Liver (tissue), 9 donors: Measurements from ENCODE around the gene PELO. TPM values are rescaled to one million over a fixed set of nuclear protein-coding genes. Genes with fewer than 3 reads are reported as not detected.

ENCODE experiments used
- DNase-seq: peaks from one replicate; pipeline ENCODE4 v3.0.0-alpha.2; 2017; ENCODE audit warnings: low spot score
- H3K27ac ChIP-seq, 2 donors: one replicate each; pipeline ENCODE4 v1.7.0; 2013; ENCODE audit warnings: inconsistent platforms in 2 of 2, low read length in 2 of 2, control low read depth in 1 of 2, low read depth in 1 of 2, mild to moderate bottlenecking in 1 of 2
- H3K27me3 ChIP-seq, 4 donors: one replicate each; pipeline versions ENCODE4 v1.6.1 to v1.7.0; 2013; ENCODE audit warnings: low read length in 3 of 4, inconsistent platforms in 1 of 4, mild to moderate bottlenecking in 1 of 4, moderate library complexity in 1 of 4; ENCODE audit not compliant: control insufficient read depth in 4 of 4, insufficient read depth in 4 of 4
- H3K36me3 ChIP-seq, 4 donors: one replicate each; pipeline versions ENCODE4 v1.6.1 to v1.7.0; 2013; ENCODE audit warnings: low read length in 3 of 4, mild to moderate bottlenecking in 3 of 4, low read depth in 1 of 4, moderate library complexity in 1 of 4; ENCODE audit not compliant: control insufficient read depth in 4 of 4, insufficient read depth in 3 of 4
- H3K4me1 ChIP-seq, 4 donors: one replicate each; pipeline versions ENCODE4 v1.6.1 to v1.7.0; 2013; ENCODE audit warnings: low read length in 3 of 4, mild to moderate bottlenecking in 3 of 4, moderate library complexity in 1 of 4; ENCODE audit not compliant: control insufficient read depth in 4 of 4, insufficient read depth in 4 of 4
- H3K4me3 ChIP-seq, 3 donors: one replicate each; pipeline versions ENCODE4 v1.6.1 to v1.7.0; 2013; ENCODE audit warnings: low read length in 3 of 3, control low read depth in 1 of 3, low read depth in 1 of 3, mild to moderate bottlenecking in 1 of 3
- H3K9ac ChIP-seq, 2 donors: one replicate each; pipeline ENCODE4 v1.7.0; 2013; ENCODE audit warnings: low read length in 2 of 2, mild to moderate bottlenecking in 2 of 2, moderate library complexity in 2 of 2, control low read depth in 1 of 2, low read depth in 1 of 2
- H3K9me3 ChIP-seq, 4 donors: one replicate each; pipeline versions ENCODE4 v1.6.1 to v1.7.0; 2013; ENCODE audit warnings: low read length in 3 of 4; ENCODE audit not compliant: control insufficient read depth in 4 of 4
- ATF3 ChIP-seq: IDR thresholded peaks from 2 replicates; pipeline ENCODE4 v1.6.1; 2016; ENCODE audit warnings: antibody characterized with exemption
- CTCF ChIP-seq: fragments of 150-350 bp; IDR thresholded peaks from 2 replicates; pipeline ENCODE4 v1.5.1; 2017; ENCODE audit warnings: improper control_type of control experiment, low read depth, low read length; ENCODE audit not compliant: missing input control
- EGR1 ChIP-seq, 2 donors: IDR thresholded peaks; 2 replicates each; pipeline ENCODE4 v1.6.1; 2016 to 2018; ENCODE audit warnings: antibody characterized with exemption in 2 of 2, low read depth in 2 of 2
- FOXA2 ChIP-seq: IDR thresholded peaks from 2 replicates; pipeline ENCODE4 v1.6.1; 2016; ENCODE audit warnings: antibody characterized with exemption
- HNF4A ChIP-seq, 2 donors: conservative IDR thresholded peaks; 2 replicates each; pipeline ENCODE4 v1.6.1; 2016; ENCODE audit warnings: antibody characterized with exemption in 2 of 2, mild to moderate bottlenecking in 2 of 2
- HNF4G ChIP-seq: IDR thresholded peaks from 2 replicates; pipeline ENCODE4 v1.6.1; 2016; ENCODE audit warnings: antibody characterized with exemption
- MAX ChIP-seq: IDR thresholded peaks from 2 replicates; pipeline ENCODE4 v1.6.1; 2016; ENCODE audit warnings: antibody characterized with exemption
- NR2F2 ChIP-seq: IDR thresholded peaks from 2 replicates; pipeline ENCODE4 v1.6.1; 2016; ENCODE audit warnings: antibody characterized with exemption
- RAD21 ChIP-seq, 2 donors: IDR thresholded peaks; 2 replicates each; pipeline ENCODE4 v1.6.1; 2016; ENCODE audit warnings: antibody characterized with exemption in 2 of 2, mild to moderate bottlenecking in 2 of 2
- REST ChIP-seq: IDR thresholded peaks from 2 replicates; pipeline ENCODE4 v1.6.1; 2016; ENCODE audit warnings: antibody characterized with exemption, mild to moderate bottlenecking
- RXRA ChIP-seq, 2 donors: IDR thresholded peaks; 2 replicates each; pipeline ENCODE4 v1.6.1; 2017 to 2018; ENCODE audit warnings: antibody characterized with exemption in 2 of 2, mild to moderate bottlenecking in 1 of 2
- SP1 ChIP-seq: IDR thresholded peaks from 2 replicates; pipeline ENCODE4 v1.6.1; 2018; ENCODE audit warnings: antibody characterized with exemption, mild to moderate bottlenecking
- TAF1 ChIP-seq: conservative IDR thresholded peaks from 2 replicates; pipeline ENCODE4 v1.6.1; 2016; ENCODE audit warnings: antibody characterized with exemption, mild to moderate bottlenecking
- WGBS: extraction: QIAGEN DNeasy Blood & Tissue Kit; methylation state at CpG from one replicate; pipeline ENCODE4 v1.1.7; 2013; 5-methylcytosine and 5-hydroxymethylcytosine counted together
- polyA plus RNA-seq, 2 donors: library from polyadenylated mRNA; stranded (reverse) in 1 of 2; unstranded in 1 of 2; fragments of 200-250 nt in 1 of 2; fragments of >200 nt in 1 of 2; fragmentation: Nextera tagmentation in 1 of 2; extraction: Ambion mirVana in 1 of 2; gene quantifications; one replicate each; pipeline versions ENCODE4 v1.2.1 to v1.2.3, GENCODE V29; 2013 to 2015
- total RNA-seq, 2 donors: library from RNA; depleted of rRNA; stranded (reverse); fragments of >200 nt; gene quantifications; one replicate each; pipeline ENCODE4 v1.2.3, GENCODE V29; 2014
- donor health status: healthy.
- donor health status: healthy.
- donor health status: healthy.
- donor health status: healthy.
- donor health status: healthy.

Gene PELO
- total and polyA plus RNA-seq, 4 donors: 10.1 to 24.6 (median 16.5) TPM

- H3K27me3 ChIP-seq: no peaks in the 10 kb centered on the region
- peak overlapping the region; percentile 95 to 97 for H3K9ac ChIP-seq
- H3K36me3 ChIP-seq: peaks cover 0 to 6% (median 0%) of the 10 kb centered on the region in 4 donors
- H3K27ac ChIP-seq: peak overlapping the region; percentile 97 to 98
- 4% methylated on average over 7 of the region's 7 CpGs for whole genome bisulfite sequencing
- no peaks in the 10 kb centered on the region for H3K9me3 ChIP-seq
- DNase-seq: no peak
- H3K4me1 ChIP-seq: peaks cover 0 to 45% (median 35%) of the 10 kb centered on the region in 4 donors
- TF ChIP-seq RXRA (IDR thresholded peaks at IDR 0.05) (no peak), HNF4G (no peak), TAF1 (no peak), NR2F2 (no peak), EGR1 (IDR thresholded peaks at IDR 0.05; ENCODE audit: low read depth in 2 of 2) (no peak), HNF4A (conservative IDR thresholded peaks at IDR 0.05) (no peak), CTCF (no peak), ATF3 (no peak), MAX (no peak), SP1 (no peak), REST (no peak), FOXA2 (no peak), RAD21 (IDR thresholded peaks at IDR 0.05) (no peak)
- H3K4me3 ChIP-seq: peak overlapping the region; percentile 78 to 99 (median 98)
Measured at GRCh38 chr5:52788505-52788821, 747 bp downstream of the PELO start.

GRCh38 chr5:52789378-52789777 is 1.7 kb downstream of the PELO start:
- peaks cover 0 to 47% (median 37%) of the 10 kb centered on the region in 4 donors for H3K4me1 ChIP-seq
- no peaks in the 10 kb centered on the region for H3K27me3 ChIP-seq
- H3K9me3 ChIP-seq: no peaks in the 10 kb centered on the region
- peak overlapping the region; percentile 95 to 97 for H3K9ac ChIP-seq
- DNase-seq: no peak
- 11% methylated on average over 1 of the region's 1 CpG for WGBS
- H3K27ac ChIP-seq: peak overlapping the region; percentile 97 to 98
- TF ChIP-seq EGR1 (IDR thresholded peaks at IDR 0.05; ENCODE audit: low read depth in 2 of 2): no peak
- no peak for TF ChIP-seq RXRA (IDR thresholded peaks at IDR 0.05)
- no peak for TF ChIP-seq NR2F2
- no peak for TF ChIP-seq HNF4G
- H3K36me3 ChIP-seq: peaks cover 0 to 6% (median 0%) of the 10 kb centered on the region in 4 donors
- peak overlapping the region; percentile 78 to 99 (median 98) for H3K4me3 ChIP-seq
